HG03575 (cell line): ENCODE results near the gene YPEL3.

Source experiments
- ATAC-seq: cut with Tn5 transposase; IDR thresholded peaks from one replicate; pipeline ENCODE4 v1.9.1; 2021; ENCODE audit not compliant: unreplicated experiment, insufficient number of reproducible peaks, low FRiP score; ENCODE audit errors: extremely low read depth

YPEL3 gene

DNA sequence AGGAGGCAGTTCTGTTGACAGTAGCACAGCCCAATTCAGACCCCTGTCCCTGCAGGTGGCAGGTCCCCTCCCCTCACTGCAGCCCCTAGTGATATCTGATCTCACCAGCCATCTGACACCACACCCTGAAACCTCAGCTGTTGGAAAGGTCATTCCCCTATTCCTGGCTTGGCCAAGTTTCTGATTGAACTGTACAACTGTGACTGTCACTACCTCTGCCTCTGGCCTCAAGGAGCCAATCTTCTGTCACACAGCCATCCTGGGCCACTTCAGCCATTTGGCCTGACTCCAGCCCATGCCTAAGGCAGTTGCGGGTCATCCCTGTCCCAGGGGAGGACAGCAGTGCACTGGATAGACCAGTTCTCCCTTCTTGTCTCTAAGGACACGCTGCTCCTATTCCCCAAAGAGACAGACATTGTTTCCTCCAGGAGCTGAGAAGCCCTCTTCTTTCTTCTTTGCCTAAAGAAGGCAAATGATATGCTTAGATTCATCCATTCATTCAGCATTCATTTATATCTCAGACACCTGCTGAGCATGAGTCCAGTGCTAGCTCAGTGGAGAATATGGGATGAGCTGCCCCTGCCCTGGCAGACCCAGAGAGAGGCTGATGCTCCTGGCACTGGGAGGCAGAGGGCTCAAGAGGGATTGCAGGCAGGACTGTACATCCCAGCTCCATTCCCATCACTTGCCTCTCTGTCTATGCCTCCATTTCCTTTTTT lies 35.0 kb downstream of the YPEL3 start:
- no peak for ATAC-seq

GRCh38 chr16:30060346-30060745 lies 35.7 kb downstream of the YPEL3 start:
- no peak for ATAC-seq

GRCh38 chr16:30054959-30055553 lies 41.0 kb downstream of the YPEL3 start:
- ATAC-seq, result no peak

GRCh38 chr16:30054451-30054850 lies 41.6 kb downstream of the YPEL3 start:
- ATAC-seq, result no peak

- no peak for ATAC-seq
Observed at GRCh38 chr16:30053376-30054015, 42.5 kb downstream of the YPEL3 start.

- ATAC-seq, result no peak
Observed at GRCh38 chr16:30052671-30053372, 43.2 kb downstream of the YPEL3 start.

DNA sequence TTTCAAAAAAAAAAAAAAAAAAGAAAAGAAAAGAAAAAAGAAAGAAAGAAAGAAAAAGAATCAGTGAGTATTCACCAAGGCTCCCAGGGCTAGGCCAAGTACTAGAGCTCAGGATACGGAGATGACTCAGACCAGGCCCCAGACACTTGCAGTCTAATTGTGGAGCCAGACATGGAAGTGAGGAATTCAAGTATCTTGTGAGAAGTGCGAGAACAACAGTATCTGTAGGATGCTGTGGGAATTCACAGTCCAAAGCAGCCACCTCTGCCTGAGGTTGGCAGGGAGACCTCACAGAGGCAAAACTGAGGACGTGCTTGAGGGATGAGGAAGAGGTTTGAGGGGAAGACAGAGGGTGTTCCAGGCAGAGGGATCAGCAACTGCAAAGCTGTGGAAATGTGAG lies 44.5 kb downstream of the YPEL3 start:
- ATAC-seq, result no peak

- no peak for ATAC-seq
Observed at GRCh38 chr16:30049871-30050270, 46.1 kb downstream of the YPEL3 start.

DNA sequence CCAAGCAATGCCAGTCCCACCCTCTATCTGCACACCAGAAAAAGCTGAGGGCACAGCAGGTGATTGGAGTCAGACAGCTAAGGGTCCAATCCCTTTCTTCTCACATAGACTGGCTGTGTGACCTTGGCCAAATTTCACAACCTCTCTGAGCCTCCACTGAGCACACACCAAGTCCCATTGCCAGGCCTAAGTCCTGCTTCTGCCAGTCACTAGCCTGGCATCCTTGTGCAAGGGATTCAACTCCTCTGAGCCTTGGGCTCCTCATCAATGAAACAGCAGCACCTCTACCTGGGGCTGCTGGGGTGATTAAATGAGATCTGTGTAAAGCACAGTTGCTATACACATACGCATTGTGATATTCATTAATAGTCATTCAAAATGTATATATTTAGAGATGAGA lies 49.4 kb downstream of the YPEL3 start:
- no peak for ATAC-seq

DNA sequence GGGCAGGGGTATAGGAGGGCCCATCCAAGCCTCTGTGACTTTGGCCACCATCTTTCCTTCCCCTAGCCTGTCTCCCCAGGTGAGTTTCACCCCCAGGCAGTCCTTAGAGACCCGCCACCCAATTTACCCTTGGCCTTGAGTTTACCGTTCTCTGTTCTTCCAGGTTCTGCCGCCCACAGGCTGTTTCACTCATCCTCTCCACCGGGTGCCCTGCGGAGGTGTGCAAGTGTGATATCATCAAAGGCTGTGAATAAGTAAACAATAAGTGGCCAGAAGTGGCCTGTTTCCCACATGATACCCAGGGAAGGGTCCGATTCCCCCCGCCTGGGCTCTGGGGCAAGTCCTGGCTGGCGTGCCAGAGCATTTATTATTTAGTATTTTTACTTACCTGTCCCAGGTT lies 49.8 kb downstream of the YPEL3 start:
- no peak for ATAC-seq
